Activated CD8-positive, alpha-beta memory T cell treated with anti-CD3 and anti-CD28 coated beads, Interleukin-2, amount 50 U/mL, for 24 hours (primary cell): ENCODE results near the gene TLE5.
"Not testable (repeated sequence)": the region's sequence is repeated elsewhere in the genome, so short reads cannot be mapped to it uniquely, and the experiment has no call there.

Experiments
- DNase-seq: peaks from one replicate; pipeline ENCODE4 v3.0.0-alpha.2; 2020; ENCODE audit errors: extremely low read depth

TLE5 gene

GRCh38 chr19:3045191-3045590 is 17.1 kb downstream of the TLE5 start:
- DNase-seq: no peak

GRCh38 chr19:3042621-3043267 is 19.6 kb downstream of the TLE5 start:
- DNase-seq: no peak

GRCh38 chr19:3041761-3042620 is 20.3 kb downstream of the TLE5 start:
- DNase-seq: no peak

- DNase-seq: no peak
These were observed 21.0 kb downstream of the TLE5 start for GRCh38 chr19:3041327-3041726.

GRCh38 chr19:3039641-3040077 is 22.6 kb downstream of the TLE5 start:
- DNase-seq: no peak

- no peak for DNase-seq
These were observed 23.2 kb downstream of the TLE5 start for GRCh38 chr19:3039125-3039524.

- DNase-seq: no peak
These were observed 24.1 kb downstream of the TLE5 start for GRCh38 chr19:3038214-3038613.

- DNase-seq: not testable (repeated sequence)
These were observed 25.2 kb downstream of the TLE5 start for GRCh38 chr19:3036977-3037544.

GRCh38 chr19:3036119-3036976 is 25.9 kb downstream of the TLE5 start:
- peak; percentile 56 for DNase-seq

- DNase-seq: peak; percentile 90
These were observed 26.7 kb downstream of the TLE5 start for GRCh38 chr19:3035542-3036118.

GRCh38 chr19:3034656-3035541 is 27.4 kb downstream of the TLE5 start:
- DNase-seq: no peak

- no peak for DNase-seq
These were observed 28.0 kb downstream of the TLE5 start for GRCh38 chr19:3034406-3034655.

- DNase-seq: no peak
These were observed 28.5 kb downstream of the TLE5 start for GRCh38 chr19:3033595-3034405.

- no peak for DNase-seq
These were observed 30.8 kb downstream of the TLE5 start for GRCh38 chr19:3031607-3031867.

- no peak for DNase-seq
These were observed 33.0 kb downstream of the TLE5 start, which contains the start of gene TLE2 for GRCh38 chr19:3029065-3029923. TLE2 (minus strand) TSS chr19:3029280; CDS start chr19:3028904, 376 bp downstream.

GRCh38 chr19:3028305-3029064 is 33.8 kb downstream of the TLE5 start:
- DNase-seq: no peak

- no peak for DNase-seq
These were observed 34.4 kb downstream of the TLE5 start for GRCh38 chr19:3027981-3028304.

- no peak for DNase-seq
These were observed 35.0 kb downstream of the TLE5 start for GRCh38 chr19:3027292-3027691.

GRCh38 chr19:3026768-3027167 is 35.5 kb downstream of the TLE5 start:
- no peak for DNase-seq
